Muscle layer of colon (tissue), 2 donors: ENCODE measurements around the gene SLC22A3.

Source experiments
- H3K27ac ChIP-seq: one replicate; pipeline ENCODE4 v1.7.0; 2013; ENCODE audit warnings: low read depth, mild to moderate bottlenecking, low read length, moderate library complexity
- H3K27me3 ChIP-seq, 2 donors: one replicate each; pipeline ENCODE4 v1.7.0; 2013; ENCODE audit warnings: low read length in 2 of 2, mild to moderate bottlenecking in 2 of 2; ENCODE audit not compliant: insufficient read depth in 2 of 2, control insufficient read depth in 1 of 2
- H3K36me3 ChIP-seq: one replicate; pipeline ENCODE4 v1.7.0; 2013; ENCODE audit warnings: mild to moderate bottlenecking, low read length; ENCODE audit not compliant: insufficient read depth
- H3K4me1 ChIP-seq: one replicate; pipeline ENCODE4 v1.7.0; 2013; ENCODE audit warnings: mild to moderate bottlenecking, low read length; ENCODE audit not compliant: insufficient read depth
- H3K4me3 ChIP-seq, 2 donors: one replicate each; pipeline ENCODE4 v1.7.0; 2013; ENCODE audit warnings: low read length in 2 of 2, low read depth in 1 of 2, mild to moderate bottlenecking in 1 of 2, moderate library complexity in 1 of 2
- H3K9ac ChIP-seq: one replicate; pipeline ENCODE4 v1.7.0; 2013; ENCODE audit warnings: low read length
- H3K9me3 ChIP-seq: one replicate; pipeline ENCODE4 v1.7.0; 2013; ENCODE audit warnings: mild to moderate bottlenecking, low read length
- donor health status: abdominal sarcoma.
- donor health status: Adenocarcinoma of cecum.

SLC22A3 gene

DNA sequence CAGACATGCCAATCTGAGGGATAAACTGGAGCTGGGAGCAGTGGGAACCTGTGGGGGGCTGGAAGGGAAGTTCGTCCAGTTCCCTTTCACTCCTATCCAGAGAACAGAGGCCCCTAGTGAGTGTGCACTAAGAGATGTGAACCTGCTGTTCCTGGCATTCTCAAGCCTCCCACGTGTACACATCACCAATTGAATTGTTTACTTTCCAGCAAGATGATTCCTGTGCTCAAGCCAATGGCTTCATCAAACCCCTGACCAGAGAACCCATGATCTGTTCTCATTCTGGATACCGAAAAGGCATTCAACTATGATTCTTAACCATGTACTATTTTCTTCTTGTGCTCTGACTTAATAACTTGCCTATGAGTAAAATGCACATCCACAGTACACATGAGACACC is 10.2 kb upstream of the SLC22A3 start:
- no peaks in the 10 kb centered on the region for H3K4me1 ChIP-seq
- no peaks in the 10 kb centered on the region for H3K9me3 ChIP-seq
- H3K27ac ChIP-seq, result no peak overlapping the region
- no peaks in the 10 kb centered on the region for H3K27me3 ChIP-seq
- no peak overlapping the region for H3K9ac ChIP-seq
- H3K4me3 ChIP-seq, result no peak overlapping the region
- no peaks in the 10 kb centered on the region for H3K36me3 ChIP-seq

DNA sequence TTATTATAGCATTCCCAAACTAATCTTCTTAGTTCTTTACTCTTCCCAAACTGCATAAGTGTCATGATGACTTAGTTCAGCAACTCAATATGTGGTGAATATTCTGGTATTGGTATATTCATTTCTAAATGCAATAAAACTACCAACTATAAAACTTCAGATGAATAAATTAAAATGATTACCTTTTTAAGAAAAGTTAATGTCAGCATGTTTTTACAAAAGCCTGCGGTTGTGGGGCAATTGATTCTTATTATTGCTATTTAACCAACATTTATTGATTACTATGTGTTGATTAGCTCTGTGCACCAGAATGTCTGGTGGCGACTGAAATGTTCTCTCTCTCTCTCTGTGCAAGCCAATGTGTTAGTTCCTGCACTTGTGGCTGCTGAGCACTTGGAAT is 5.0 kb upstream of the SLC22A3 start:
- no peaks in the 10 kb centered on the region for H3K36me3 ChIP-seq
- H3K27ac ChIP-seq, result no peak overlapping the region
- no peak overlapping the region for H3K9ac ChIP-seq
- no peaks in the 10 kb centered on the region for H3K9me3 ChIP-seq
- no peaks in the 10 kb centered on the region for H3K4me1 ChIP-seq
- H3K4me3 ChIP-seq, result no peak overlapping the region
- H3K27me3 ChIP-seq, result no peaks in the 10 kb centered on the region

DNA sequence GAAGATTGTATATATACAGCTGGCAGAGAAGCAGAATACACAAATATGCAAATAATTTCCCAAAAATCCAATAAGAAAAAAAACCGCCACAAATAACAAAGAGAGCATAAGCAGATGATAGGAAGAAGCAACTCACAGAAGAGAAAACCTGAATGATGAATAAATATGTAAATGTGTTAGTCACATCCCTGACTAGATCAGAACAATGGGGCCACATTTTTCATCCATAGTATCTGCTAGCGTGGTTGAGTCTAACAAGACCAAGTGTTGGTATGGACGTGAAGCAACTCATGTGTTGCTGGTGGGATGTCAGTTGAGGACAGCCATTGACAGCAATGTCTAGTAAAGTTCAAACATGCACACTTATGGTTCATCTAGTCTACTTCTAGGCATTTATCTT is 3.9 kb upstream of the SLC22A3 start:
- H3K4me1 ChIP-seq, result no peaks in the 10 kb centered on the region
- no peak overlapping the region for H3K9ac ChIP-seq
- no peak overlapping the region for H3K27ac ChIP-seq
- no peaks in the 10 kb centered on the region for H3K27me3 ChIP-seq
- H3K4me3 ChIP-seq, result no peak overlapping the region
- H3K36me3 ChIP-seq, result no peaks in the 10 kb centered on the region
- H3K9me3 ChIP-seq, result no peaks in the 10 kb centered on the region

DNA sequence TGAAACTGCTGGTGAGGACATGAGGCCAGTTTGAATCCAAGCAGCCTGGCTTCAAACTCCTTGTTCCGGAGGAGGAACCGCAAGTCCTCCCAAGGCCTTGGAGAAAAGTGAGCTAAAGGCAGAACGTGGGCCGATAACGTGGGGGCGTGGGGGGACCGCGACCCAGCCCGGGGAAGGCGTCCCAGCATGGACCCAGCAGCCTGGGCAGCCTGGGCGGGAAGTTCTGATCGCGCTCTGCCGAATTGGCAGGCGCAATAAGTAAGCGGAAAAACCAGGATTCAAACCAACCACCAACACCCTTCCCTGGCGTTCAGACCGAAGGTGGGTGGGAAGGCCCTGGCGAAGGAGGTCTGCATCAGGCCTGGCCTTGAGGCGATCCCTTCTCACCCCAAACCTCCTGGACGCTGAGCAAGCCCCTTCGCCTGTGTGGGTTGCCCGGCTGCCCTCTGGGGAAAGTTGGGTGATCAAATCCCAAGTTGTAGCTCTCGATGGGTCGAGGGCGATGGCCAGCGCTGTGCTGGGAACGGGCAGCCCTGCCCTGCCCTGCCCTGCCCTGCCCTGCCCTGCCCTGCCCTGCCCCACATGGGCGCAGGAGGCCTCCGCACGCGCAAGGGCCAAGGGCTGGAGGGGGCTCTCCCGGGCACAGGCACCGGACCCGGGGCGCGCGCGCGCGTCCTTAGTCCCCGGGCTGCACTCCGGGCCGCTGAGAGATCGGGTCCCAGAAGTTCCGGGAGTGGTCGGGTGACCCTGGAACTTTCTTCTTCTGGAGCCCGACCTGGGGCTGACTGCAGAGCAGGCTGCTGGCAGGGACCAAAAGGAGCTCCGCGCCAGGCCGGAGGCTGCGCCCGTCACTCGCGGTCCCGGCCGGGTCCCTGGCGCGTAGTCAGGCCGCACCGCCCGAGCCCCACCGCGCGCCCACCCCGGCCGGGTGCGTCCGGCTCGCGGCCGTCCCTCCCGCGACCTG is 637 bp upstream of the SLC22A3 start:
- H3K9ac ChIP-seq, result no peak overlapping the region
- H3K9me3 ChIP-seq, result no peaks in the 10 kb centered on the region
- no peaks in the 10 kb centered on the region for H3K27me3 ChIP-seq
- H3K27ac ChIP-seq, result peak overlapping the region; percentile 37
- H3K4me3 ChIP-seq, result peak overlapping the region; percentile 52 to 76
- peaks cover 13% of the 10 kb centered on the region for H3K4me1 ChIP-seq
- H3K36me3 ChIP-seq, result no peaks in the 10 kb centered on the region

DNA sequence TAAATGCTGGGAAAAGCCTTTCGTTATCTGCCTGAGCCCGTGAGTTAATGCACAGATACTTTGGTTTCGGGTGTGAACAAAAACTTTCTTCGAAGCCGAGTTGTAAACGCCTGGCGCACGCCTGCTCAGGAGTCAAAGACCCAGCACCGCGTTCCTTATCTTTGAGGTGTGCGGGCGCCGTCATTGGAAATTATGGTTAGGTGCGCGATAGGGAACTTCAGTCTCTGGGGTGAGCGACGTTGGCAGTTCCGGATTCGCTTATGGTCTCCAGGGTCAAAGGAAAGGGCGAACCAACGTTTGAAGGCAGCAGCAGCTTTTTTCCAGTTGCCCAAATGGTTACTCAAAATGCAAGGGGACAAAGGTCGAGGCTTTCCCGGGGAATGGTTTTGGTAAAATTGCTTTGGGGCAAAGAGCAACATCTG is 853 bp downstream of the SLC22A3 start:
- Histone ChIP-seq H3K36me3 (no peaks in the 10 kb centered on the region), H3K4me3 (peak overlapping the region; percentile 52 to 76), H3K9ac (peak overlapping the region; percentile 15), H3K27ac (peak overlapping the region; percentile 46), H3K4me1 (peaks cover 22% of the 10 kb centered on the region), H3K27me3 (no peaks in the 10 kb centered on the region), H3K9me3 (no peaks in the 10 kb centered on the region)

DNA sequence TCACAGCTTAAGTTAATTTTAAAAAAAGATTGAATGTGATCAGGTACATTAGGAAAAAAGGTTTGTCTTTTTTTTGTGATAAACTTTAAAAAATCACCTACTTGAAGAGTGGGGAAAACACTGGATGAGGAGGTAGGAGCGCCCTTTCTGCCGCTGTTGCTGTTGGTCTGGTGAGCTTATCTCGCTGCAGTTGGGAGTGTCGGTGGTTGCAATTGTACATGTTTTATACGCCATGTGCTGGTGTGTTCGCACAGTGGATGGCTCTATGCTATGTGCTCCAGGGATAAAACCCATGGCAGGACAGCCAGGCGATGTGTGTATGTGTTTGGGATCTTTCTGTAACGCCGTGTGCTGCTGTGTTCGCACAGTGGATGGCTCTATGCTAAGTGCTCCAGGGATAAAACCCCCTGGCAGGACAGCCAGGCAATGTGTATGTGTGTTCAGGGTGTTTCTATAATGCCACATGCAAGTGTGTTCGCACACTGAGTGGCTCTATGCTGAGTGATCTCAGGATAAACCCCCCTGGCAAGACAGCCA is 1.7 kb downstream of the SLC22A3 start:
- no peak overlapping the region for H3K9ac ChIP-seq
- no peaks in the 10 kb centered on the region for H3K9me3 ChIP-seq
- H3K4me3 ChIP-seq, result peak overlapping the region in 1 of 2 donors; percentile 76
- no peaks in the 10 kb centered on the region for H3K27me3 ChIP-seq
- no peak overlapping the region for H3K27ac ChIP-seq
- H3K4me1 ChIP-seq, result peaks cover 23% of the 10 kb centered on the region
- no peaks in the 10 kb centered on the region for H3K36me3 ChIP-seq

DNA sequence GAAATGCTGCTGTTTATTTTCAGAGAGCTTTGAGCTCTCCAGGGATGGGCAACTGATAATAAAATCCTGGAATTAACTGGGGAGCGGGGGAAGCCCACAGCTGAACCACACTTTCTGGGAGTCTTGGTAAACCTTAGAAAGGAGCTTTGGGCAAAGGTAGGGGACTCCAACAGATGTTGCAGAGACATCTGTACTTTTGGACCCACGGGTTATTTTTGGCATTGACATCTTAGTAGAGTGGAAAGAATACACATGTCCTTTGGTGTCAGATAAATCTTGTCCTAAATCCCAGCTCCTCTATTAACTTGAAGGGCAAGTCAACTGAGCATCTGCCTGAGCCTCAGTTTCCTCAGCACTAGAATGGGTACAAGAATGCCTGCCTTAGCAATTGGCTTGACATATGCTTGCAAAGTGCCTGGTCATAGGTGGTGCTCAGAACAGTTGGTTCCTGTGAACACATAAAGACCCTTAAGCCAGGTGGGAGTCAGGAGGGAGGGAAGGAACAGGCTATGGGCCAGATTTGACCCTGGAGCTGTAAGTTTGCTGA is 5.8 kb downstream of the SLC22A3 start:
- H3K4me3 ChIP-seq, result no peak overlapping the region
- no peak overlapping the region for H3K27ac ChIP-seq
- no peaks in the 10 kb centered on the region for H3K27me3 ChIP-seq
- no peak overlapping the region for H3K9ac ChIP-seq
- no peaks in the 10 kb centered on the region for H3K36me3 ChIP-seq
- H3K9me3 ChIP-seq, result no peaks in the 10 kb centered on the region
- peaks cover 33% of the 10 kb centered on the region for H3K4me1 ChIP-seq

DNA sequence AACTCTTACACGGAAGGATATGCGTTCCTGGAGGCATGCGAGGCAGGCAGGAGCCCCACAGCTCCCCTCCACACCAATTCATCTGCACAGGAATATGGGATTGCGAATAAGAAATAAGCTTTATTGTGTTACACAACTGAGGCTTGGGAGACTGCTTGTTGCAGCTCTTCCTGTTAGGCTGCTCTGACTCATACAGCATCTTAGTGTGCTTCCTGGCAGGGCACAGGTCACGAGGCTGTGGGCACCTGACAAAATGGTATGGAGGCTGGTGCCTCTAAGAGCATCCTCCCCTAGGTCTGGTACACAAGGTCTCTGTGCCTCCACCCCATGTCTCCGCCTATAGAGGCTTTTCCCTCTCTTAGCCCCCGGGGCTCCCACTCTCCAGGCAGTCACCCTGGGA is 6.8 kb downstream of the SLC22A3 start:
- no peaks in the 10 kb centered on the region for H3K27me3 ChIP-seq
- H3K9me3 ChIP-seq, result no peaks in the 10 kb centered on the region
- H3K4me3 ChIP-seq, result no peak overlapping the region
- no peak overlapping the region for H3K27ac ChIP-seq
- no peak overlapping the region for H3K9ac ChIP-seq
- H3K4me1 ChIP-seq, result peaks cover 29% of the 10 kb centered on the region
- no peaks in the 10 kb centered on the region for H3K36me3 ChIP-seq

DNA sequence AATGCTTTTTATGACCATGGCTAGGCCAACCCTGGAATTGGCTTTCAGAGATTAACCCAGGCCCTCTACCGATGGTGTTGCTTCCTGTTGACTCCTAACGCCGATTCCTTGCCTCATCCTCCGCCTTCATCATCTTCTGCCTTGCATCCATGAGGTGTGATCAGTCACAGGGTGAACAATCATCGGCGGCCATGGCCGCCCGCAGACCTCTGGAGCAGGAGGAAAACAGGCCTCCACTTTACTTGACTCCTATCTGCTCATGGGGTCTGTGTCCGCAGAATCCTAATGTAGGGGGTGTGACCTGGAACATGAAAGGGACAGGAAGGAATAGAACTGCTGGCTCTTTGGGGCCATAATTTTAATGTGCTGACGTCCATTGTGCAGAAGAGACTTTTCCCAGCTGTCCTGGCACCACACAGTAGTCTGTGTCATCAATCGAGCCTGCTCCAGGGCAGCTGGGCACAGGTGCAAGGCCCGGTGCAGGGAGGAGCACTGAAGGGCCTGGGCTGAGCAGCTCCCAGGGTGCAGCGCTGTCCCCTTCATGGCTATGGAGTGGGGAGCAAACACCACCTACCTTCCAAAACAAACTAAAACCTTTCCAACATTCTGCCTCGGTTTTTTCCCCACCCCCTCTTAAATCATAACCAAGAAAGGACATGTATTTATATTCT is 8.0 kb downstream of the SLC22A3 start:
- H3K9me3 ChIP-seq, result no peaks in the 10 kb centered on the region
- H3K27me3 ChIP-seq, result no peaks in the 10 kb centered on the region
- H3K36me3 ChIP-seq, result no peaks in the 10 kb centered on the region
- H3K9ac ChIP-seq, result no peak overlapping the region
- no peak overlapping the region for H3K4me3 ChIP-seq
- peaks cover 21% of the 10 kb centered on the region for H3K4me1 ChIP-seq
- H3K27ac ChIP-seq, result no peak overlapping the region

DNA sequence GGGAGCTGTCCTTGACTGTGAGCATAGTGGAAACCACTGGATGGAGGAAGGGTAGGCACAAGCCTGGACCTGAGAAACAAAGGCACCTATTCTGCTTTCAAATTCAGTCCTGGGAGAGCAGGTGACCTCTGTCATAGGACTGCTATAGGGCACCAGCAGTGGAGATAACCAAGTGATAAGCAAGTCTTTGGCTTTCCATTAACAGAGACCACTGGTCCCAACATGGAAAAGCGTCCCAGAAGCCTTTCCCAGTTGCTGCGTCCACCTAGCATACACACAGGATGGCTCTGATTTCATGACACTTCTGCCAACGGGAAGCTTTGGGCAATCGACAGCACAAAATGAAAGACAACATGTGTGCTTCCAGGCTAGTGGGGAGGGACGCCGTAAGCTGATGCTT is 8.9 kb downstream of the SLC22A3 start:
- H3K9me3 ChIP-seq, result no peaks in the 10 kb centered on the region
- H3K4me3 ChIP-seq, result no peak overlapping the region
- H3K9ac ChIP-seq, result no peak overlapping the region
- H3K36me3 ChIP-seq, result no peaks in the 10 kb centered on the region
- H3K27me3 ChIP-seq, result no peaks in the 10 kb centered on the region
- H3K4me1 ChIP-seq, result peaks cover 21% of the 10 kb centered on the region
- no peak overlapping the region for H3K27ac ChIP-seq
